Gastrocnemius medialis (tissue), 4 donors: Measurements from ENCODE around the gene SGPL1. TPM values are rescaled to one million over a fixed set of nuclear protein-coding genes. Genes with fewer than 3 reads are reported as not detected.

Experiments
- ATAC-seq, 2 donors: fragments of 150-250 bp; one replicate each; pipeline ENCODE4 v1.9.1; 2016
- DNase-seq, 2 donors: peaks; one replicate each; pipeline ENCODE4 v3.0.0-alpha.2; 2019
- H3K27ac ChIP-seq, 4 donors: fragments of 200-600 bp; sonication (generic); 1 replicate in 1 of 4; 2 replicates in 3 of 4; pipeline ENCODE4 v1.5.1; 2016 to 2018; ENCODE audit warnings: mild to moderate bottlenecking in 2 of 4, moderate library complexity in 1 of 4
- H3K27me3 ChIP-seq, 3 donors: fragments of 200-600 bp; sonication (generic) in 2 of 3; 1 replicate in 1 of 3; 2 replicates in 2 of 3; pipeline versions ENCODE4 v1.5.1 to v1.6.0; 2016 to 2019; ENCODE audit warnings: mild to moderate bottlenecking in 1 of 3, moderate library complexity in 1 of 3
- H3K36me3 ChIP-seq, 2 donors: fragments of 200-600 bp; sonication (generic) in 1 of 2; one replicate each; pipeline ENCODE4 v1.5.1; 2017 to 2018
- H3K4me1 ChIP-seq, 2 donors: fragments of 200-600 bp; sonication (generic) in 1 of 2; one replicate each; pipeline ENCODE4 v1.5.1; 2016 to 2017; ENCODE audit warnings: mild to moderate bottlenecking in 2 of 2
- H3K4me3 ChIP-seq, 4 donors: fragments of 200-600 bp; sonication (generic) in 3 of 4; 1 replicate in 1 of 4; 2 replicates in 3 of 4; pipeline ENCODE4 v1.5.1; 2016 to 2019; ENCODE audit warnings: mild to moderate bottlenecking in 2 of 4
- H3K9me3 ChIP-seq, 3 donors: fragments of 200-600 bp; sonication (generic) in 2 of 3; 1 replicate in 1 of 3; 2 replicates in 2 of 3; pipeline ENCODE4 v1.5.1; 2016 to 2019
- CTCF ChIP-seq, 5 experiments: fragments of 450-650 bp in 3 of 5; fragments of 200-600 bp in 2 of 5; sonication (generic) in 2 of 5; IDR thresholded peaks in 4 of 5; conservative IDR thresholded peaks in 1 of 5; 1 replicate in 4 of 5; 2 replicates in 1 of 5; pipeline ENCODE4 v1.5.1; 2016 to 2019; ENCODE audit warnings: antibody characterized with exemption in 5 of 5, mild to moderate bottlenecking in 3 of 5, moderate library complexity in 3 of 5
- POLR2A ChIP-seq, 2 donors: fragments of 450-650 bp; IDR thresholded peaks; one replicate each; pipeline ENCODE4 v1.6.1; 2017; ENCODE audit warnings: antibody characterized with exemption in 2 of 2, mild to moderate bottlenecking in 2 of 2, moderate library complexity in 2 of 2
- in situ Hi-C, 4 donors: fragments of 200-750 bp; cut with MboI; loops; one replicate each; pipeline versions ENCODE4 v1.15.0 to v1.8.0; 2017; ENCODE audit warnings: low sequenced_read_pairs in 4 of 4
- intact Hi-C: fragments of 100-400 bp; cut with DNase I; formaldehyde crosslinking; loops from one replicate; pipeline ENCODE4 v1.15.1; 2023; ENCODE audit warnings: low total_unique reads
- total RNA-seq, 4 donors: library from RNA; depleted of rRNA; stranded (reverse); fragments of >200 nt; gene quantifications; one replicate each; pipeline versions ENCODE4 v1.1.0 to v1.2.3, GENCODE V29; 2016

Gene SGPL1
- total RNA-seq, 4 donors from 2014 or later = 6.5 to 17.1 (median 11.3) TPM

- ATAC-seq (no peak), DNase-seq (no peak)
- Histone ChIP-seq H3K27me3 (no peaks in the 10 kb centered on the region), H3K27ac (no peak overlapping the region), H3K9me3 (no peaks in the 10 kb centered on the region), H3K4me1 (peaks cover 9% of the 10 kb centered on the region in 2 donors), H3K4me3 (no peak overlapping the region), H3K36me3 (no peaks in the 10 kb centered on the region)
- in situ Hi-C loops (no loop called here), intact Hi-C loops (no loop called here)
- TF ChIP-seq POLR2A (IDR thresholded peaks at IDR 0.05) = no peak
- TF ChIP-seq CTCF (IDR thresholded peaks at IDR 0.05 in 4 of 5, conservative IDR thresholded peaks at IDR 0.05 in 1 of 5) = no peak
Measured at GRCh38 chr10:70845256-70845655, 29.5 kb downstream of the SGPL1 start.

GRCh38 chr10:70845816-70846215 lies 30.1 kb downstream of the SGPL1 start:
- TF ChIP-seq CTCF (IDR thresholded peaks at IDR 0.05 in 4 of 5, conservative IDR thresholded peaks at IDR 0.05 in 1 of 5) (no peak), POLR2A (IDR thresholded peaks at IDR 0.05) (no peak)
- in situ Hi-C loops (no loop called here), intact Hi-C loops (no loop called here)
- H3K4me1 ChIP-seq = peaks cover 9% of the 10 kb centered on the region in 2 donors
- no peak overlapping the region for H3K27ac ChIP-seq
- no peaks in the 10 kb centered on the region for H3K9me3 ChIP-seq
- H3K27me3 ChIP-seq = no peaks in the 10 kb centered on the region
- ATAC-seq (no peak), DNase-seq (no peak)
- no peak overlapping the region for H3K4me3 ChIP-seq
- no peaks in the 10 kb centered on the region for H3K36me3 ChIP-seq

DNA sequence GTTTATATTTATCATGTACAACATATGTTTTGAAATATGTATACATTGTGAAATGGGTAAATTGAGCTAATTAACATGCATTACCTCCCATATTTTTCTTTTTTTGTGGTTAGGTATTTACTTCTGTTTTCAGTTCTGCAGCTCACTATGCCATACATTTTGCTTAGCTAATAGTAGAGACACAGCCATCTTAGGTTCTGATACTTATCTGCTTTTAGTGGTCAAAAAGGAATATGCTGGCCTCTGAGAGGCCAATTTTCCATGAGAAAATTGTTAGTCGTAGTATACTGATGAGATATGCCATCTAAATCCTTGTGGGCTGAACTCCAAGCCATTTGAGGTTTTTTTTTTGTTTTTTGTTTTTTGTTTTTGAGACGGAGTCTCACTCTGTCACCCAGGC lies 31.0 kb downstream of the SGPL1 start:
- ATAC-seq = no peak
- no peak for DNase-seq
- Histone ChIP-seq H3K9me3 (no peaks in the 10 kb centered on the region), H3K27me3 (no peaks in the 10 kb centered on the region), H3K4me3 (no peak overlapping the region), H3K36me3 (no peaks in the 10 kb centered on the region), H3K27ac (no peak overlapping the region), H3K4me1 (peaks cover 9% of the 10 kb centered on the region in 2 donors)
- in situ Hi-C loops (no loop called here), intact Hi-C loops (no loop called here)
- no peak for TF ChIP-seq CTCF (IDR thresholded peaks at IDR 0.05 in 4 of 5, conservative IDR thresholded peaks at IDR 0.05 in 1 of 5)
- TF ChIP-seq POLR2A (IDR thresholded peaks at IDR 0.05) = no peak

DNA sequence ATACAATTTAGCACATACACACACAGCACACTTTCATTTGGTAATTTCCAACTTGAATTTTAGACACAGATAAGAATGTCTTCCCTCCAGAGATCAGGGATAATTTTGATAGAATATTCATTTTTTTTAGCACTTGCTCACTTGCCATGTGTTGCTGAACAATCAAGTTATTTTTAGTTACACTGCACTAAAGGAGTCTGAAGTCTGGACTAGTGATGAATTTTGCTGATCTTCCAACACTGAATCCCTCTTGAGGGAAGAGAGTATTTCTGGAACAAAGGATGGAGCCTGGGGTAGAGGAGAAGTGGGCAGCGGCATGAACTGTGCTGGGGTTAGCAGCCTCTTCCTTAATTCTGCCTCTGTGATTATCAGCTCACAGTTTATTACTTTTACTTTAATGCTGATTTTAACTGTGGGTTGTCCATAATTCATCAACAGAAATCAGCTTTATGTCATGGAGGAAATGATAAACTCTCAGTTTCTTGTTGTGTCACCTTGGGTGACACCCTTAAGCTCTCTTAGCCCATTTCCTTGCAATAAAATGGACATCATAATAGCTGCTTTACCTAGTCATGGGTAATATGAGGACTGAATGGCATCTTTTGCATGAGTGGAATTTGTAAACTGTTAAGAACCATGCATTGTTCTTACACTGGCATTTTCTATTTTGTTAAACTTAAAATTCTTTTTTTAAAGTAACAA lies 32.1 kb downstream of the SGPL1 start:
- DNase-seq (no peak), ATAC-seq (no peak)
- in situ Hi-C loops (no loop called here), intact Hi-C loops (no loop called here)
- Histone ChIP-seq H3K4me1 (peaks cover 9% of the 10 kb centered on the region in 2 donors), H3K4me3 (no peak overlapping the region), H3K27me3 (no peaks in the 10 kb centered on the region), H3K36me3 (no peaks in the 10 kb centered on the region), H3K9me3 (no peaks in the 10 kb centered on the region), H3K27ac (no peak overlapping the region)
- TF ChIP-seq CTCF (IDR thresholded peaks at IDR 0.05 in 4 of 5, conservative IDR thresholded peaks at IDR 0.05 in 1 of 5) (no peak), POLR2A (IDR thresholded peaks at IDR 0.05) (no peak)

GRCh38 chr10:70849582-70850016 lies 33.9 kb downstream of the SGPL1 start:
- H3K9me3 ChIP-seq = no peaks in the 10 kb centered on the region
- no peak overlapping the region for H3K27ac ChIP-seq
- DNase-seq (no peak), ATAC-seq (no peak)
- no peaks in the 10 kb centered on the region for H3K27me3 ChIP-seq
- H3K4me3 ChIP-seq = no peak overlapping the region
- TF ChIP-seq POLR2A (IDR thresholded peaks at IDR 0.05) = no peak
- TF ChIP-seq CTCF (IDR thresholded peaks at IDR 0.05 in 4 of 5, conservative IDR thresholded peaks at IDR 0.05 in 1 of 5) = no peak
- intact Hi-C loops (no loop called here), in situ Hi-C loops (no loop called here)
- peaks cover 9% of the 10 kb centered on the region in 2 donors for H3K4me1 ChIP-seq
- peaks cover 0 to 6% of the 10 kb centered on the region in 2 donors for H3K36me3 ChIP-seq
